ENCODE results near the gene DHDH. TPM values are rescaled to one million over a fixed set of nuclear protein-coding genes. Genes with fewer than 3 reads are reported as not detected.
A peak's percentile ranks its signal among the peaks of the same experiment; 100 is the strongest.

DHDH gene
- total RNA-seq, 2 experiments from 2014 or later = not detected

DNA sequence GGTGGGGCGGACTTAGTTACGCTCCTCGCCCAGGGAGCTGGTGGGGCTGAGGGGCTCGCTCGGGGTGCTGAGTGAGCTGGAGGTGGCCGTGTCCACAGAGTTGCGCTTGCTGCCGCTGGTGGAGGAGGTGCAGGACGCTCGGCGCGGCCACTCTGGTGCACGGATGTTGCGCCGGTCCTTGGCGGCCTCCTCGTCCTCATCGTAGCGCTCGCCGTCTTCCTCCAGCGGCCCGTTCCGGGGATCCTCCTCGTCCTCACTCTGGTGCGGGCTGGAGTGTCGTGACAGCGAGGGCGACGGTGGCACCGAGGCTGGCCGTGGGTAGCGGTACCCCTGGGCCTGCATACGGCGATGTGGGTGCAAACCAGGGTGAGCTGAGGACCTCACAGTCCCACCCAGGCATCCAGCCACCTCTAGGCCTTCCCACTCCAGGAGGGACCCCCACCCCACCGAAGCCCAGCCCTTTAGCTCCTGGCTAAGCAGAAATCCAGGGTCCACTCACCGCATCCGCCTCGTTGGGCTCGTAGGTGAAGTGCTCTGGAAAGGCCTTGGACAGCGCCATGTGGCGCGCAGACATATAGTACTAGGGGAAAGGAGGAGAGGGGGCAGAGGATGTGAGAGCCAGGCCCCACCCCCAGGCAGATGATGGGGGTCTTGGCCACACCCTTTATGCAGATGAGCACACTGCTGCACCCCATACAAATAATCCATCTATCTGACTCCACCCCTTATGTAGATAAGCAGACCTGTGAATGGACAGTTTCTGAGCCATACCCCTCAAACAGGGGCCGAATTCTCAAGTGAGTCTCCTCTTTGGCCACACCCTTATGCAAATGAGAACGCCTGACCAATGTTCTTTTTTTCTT, 36.0 kb downstream of the DHDH start:
- POLR2A ChIA-PET = no interaction called here
- H3K9me3 ChIP-seq (ENCODE audit: low read length) = no peaks in the 10 kb centered on the region
- H3K79me2 ChIP-seq (ENCODE audit: insufficient read depth, low read depth, low read length) = peaks cover 12% of the 10 kb centered on the region; the same call in 1 of the 2 replicates
- no peak overlapping the region for H2AFZ ChIP-seq (ENCODE audit: low read length)
- TF ChIP-seq, protein P1, sequence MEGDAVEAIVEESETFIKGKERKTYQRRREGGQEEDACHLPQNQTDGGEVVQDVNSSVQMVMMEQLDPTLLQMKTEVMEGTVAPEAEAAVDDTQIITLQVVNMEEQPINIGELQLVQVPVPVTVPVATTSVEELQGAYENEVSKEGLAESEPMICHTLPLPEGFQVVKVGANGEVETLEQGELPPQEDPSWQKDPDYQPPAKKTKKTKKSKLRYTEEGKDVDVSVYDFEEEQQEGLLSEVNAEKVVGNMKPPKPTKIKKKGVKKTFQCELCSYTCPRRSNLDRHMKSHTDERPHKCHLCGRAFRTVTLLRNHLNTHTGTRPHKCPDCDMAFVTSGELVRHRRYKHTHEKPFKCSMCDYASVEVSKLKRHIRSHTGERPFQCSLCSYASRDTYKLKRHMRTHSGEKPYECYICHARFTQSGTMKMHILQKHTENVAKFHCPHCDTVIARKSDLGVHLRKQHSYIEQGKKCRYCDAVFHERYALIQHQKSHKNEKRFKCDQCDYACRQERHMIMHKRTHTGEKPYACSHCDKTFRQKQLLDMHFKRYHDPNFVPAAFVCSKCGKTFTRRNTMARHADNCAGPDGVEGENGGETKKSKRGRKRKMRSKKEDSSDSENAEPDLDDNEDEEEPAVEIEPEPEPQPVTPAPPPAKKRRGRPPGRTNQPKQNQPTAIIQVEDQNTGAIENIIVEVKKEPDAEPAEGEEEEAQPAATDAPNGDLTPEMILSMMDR (conservative IDR thresholded peaks at IDR 0.05; ENCODE audit: low read length) = no peak
- TF ChIP-seq EZH2phosphoT487 (IDR thresholded peaks at IDR 0.05; ENCODE audit: borderline replicate concordance, low read depth, low read length) = no peak
- intact Hi-C loops (cut with micrococcal nuclease; ENCODE audit: unreplicated experiment) = loop anchor here (2.0 to 5.0 kb wide), 2 partner anchors 175 to 322 kb away; partner anchors contain the start of gene CA11
- peaks cover 44% of the 10 kb centered on the region for H3K4me1 ChIP-seq (ENCODE audit: insufficient read depth, low read length, poor library complexity, severe bottlenecking)
- no TSS peak for BruUV-seq (replicated peaks)
- H3K4me3 ChIP-seq (ENCODE audit: low read depth, low read length, poor library complexity, severe bottlenecking) = no peak overlapping the region
- no peaks in the 10 kb centered on the region for H4K20me1 ChIP-seq (ENCODE audit: insufficient read depth, low read length)
- CTCF ChIA-PET (ENCODE audit: unreplicated experiment) = interaction anchor here (0.7 to 1.7 kb wide), 2 partner anchors 127 to 174 kb away, joined by 3 to 5 read pairs; no protein-coding TSS in a partner anchor
- peak overlapping the region; percentile 24 for H3K27ac ChIP-seq (ENCODE audit: low read depth, low read length, poor library complexity, severe bottlenecking)
- peak; percentile 79 for DNase-seq (ENCODE audit: low spot score)
- H3K9me2 ChIP-seq (ENCODE audit: insufficient read depth, low read length) = no peaks in the 10 kb centered on the region
- H3K36me3 ChIP-seq (ENCODE audit: insufficient read depth, low read length) = peaks cover 53% of the 10 kb centered on the region
- no peak overlapping the region for H3K4me2 ChIP-seq (ENCODE audit: low read length)

DNA sequence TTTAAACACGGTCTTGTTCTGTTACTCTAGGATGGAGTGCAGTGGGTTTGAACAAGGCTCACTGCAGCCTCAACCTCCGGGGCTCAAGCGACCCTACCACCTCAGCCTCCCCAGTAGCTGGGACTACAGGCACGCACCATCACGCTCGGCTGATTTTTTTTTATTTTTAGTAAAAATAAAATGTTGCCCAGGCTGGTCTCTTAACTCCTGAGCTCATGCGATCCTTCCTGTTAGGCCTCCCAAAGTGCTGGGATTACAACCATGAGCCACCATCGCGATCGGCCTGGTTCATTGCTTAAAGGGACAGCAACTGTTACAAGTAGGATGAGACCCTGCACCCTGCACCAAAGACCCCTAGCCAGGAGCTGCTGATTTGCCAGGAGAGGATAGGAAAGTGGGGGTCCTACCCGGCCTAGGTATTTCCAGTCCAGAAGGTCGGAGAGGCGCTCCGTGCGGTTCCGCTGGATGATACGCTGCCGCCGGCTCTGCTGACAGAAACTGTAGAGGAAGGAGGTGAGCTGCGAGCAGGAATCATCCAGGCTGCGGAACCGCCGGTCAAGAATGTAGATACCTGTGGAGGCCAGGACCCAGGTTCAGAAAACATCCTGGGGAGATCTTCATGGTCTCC, 36.8 kb downstream of the DHDH start:
- H3K9me2 ChIP-seq (ENCODE audit: insufficient read depth, low read length) = no peaks in the 10 kb centered on the region
- H3K4me3 ChIP-seq (ENCODE audit: low read depth, low read length, poor library complexity, severe bottlenecking) = no peak overlapping the region
- H3K36me3 ChIP-seq (ENCODE audit: insufficient read depth, low read length) = peaks cover 53% of the 10 kb centered on the region
- no peak overlapping the region for H2AFZ ChIP-seq (ENCODE audit: low read length)
- H3K79me2 ChIP-seq (ENCODE audit: insufficient read depth, low read depth, low read length) = peaks cover 11% of the 10 kb centered on the region; the same call in 1 of the 2 replicates
- TF ChIP-seq EZH2phosphoT487 (IDR thresholded peaks at IDR 0.05; ENCODE audit: borderline replicate concordance, low read depth, low read length) = no peak
- TF ChIP-seq, protein P1 (conservative IDR thresholded peaks at IDR 0.05; ENCODE audit: low read length) = no peak
- BruUV-seq (replicated peaks) = no TSS peak
- intact Hi-C loops (cut with micrococcal nuclease; ENCODE audit: unreplicated experiment) = loop anchor here (2.0 to 5.0 kb wide), 2 partner anchors 175 to 323 kb away; partner anchors contain the start of gene CA11
- no peak for DNase-seq (ENCODE audit: low spot score)
- peak overlapping the region; percentile 24 for H3K27ac ChIP-seq (ENCODE audit: low read depth, low read length, poor library complexity, severe bottlenecking)
- ChIA-PET POLR2A (interaction anchor here (1.2 kb wide), 1 partner anchor 23 kb away, joined by 3 read pairs; the partner anchor contains the start of genes GYS1 and RUVBL2), CTCF (ENCODE audit: unreplicated experiment) (interaction anchor here (0.5 to 1.7 kb wide), 4 partner anchors 75 to 182 kb away, joined by 3 to 5 read pairs (median 4); partner anchors contain the start of gene HSD17B14)
- H3K4me2 ChIP-seq (ENCODE audit: low read length) = no peak overlapping the region
- no peaks in the 10 kb centered on the region for H4K20me1 ChIP-seq (ENCODE audit: insufficient read depth, low read length)
- H3K9me3 ChIP-seq (ENCODE audit: low read length) = no peaks in the 10 kb centered on the region
- peaks cover 41% of the 10 kb centered on the region for H3K4me1 ChIP-seq (ENCODE audit: insufficient read depth, low read length, poor library complexity, severe bottlenecking)
